Measurements from ENCODE around the gene RPL39L. TPM values are rescaled to one million over a fixed set of nuclear protein-coding genes. Genes with fewer than 3 reads are reported as not detected.
"Not testable (repeated sequence)": the region's sequence is repeated elsewhere in the genome, so short reads cannot be mapped to it uniquely, and the experiment has no call there.

The RPL39L gene
- total and polyA plus RNA-seq, 2 donors, result 10.7 to 21.2 TPM

- no peaks in the 10 kb centered on the region for H3K36me3 ChIP-seq (ENCODE audit: insufficient read depth)
- H3K4me1 ChIP-seq (ENCODE audit: insufficient read depth), result no peaks in the 10 kb centered on the region
- H3K27ac ChIP-seq (ENCODE audit: low read depth), result no peak overlapping the region
- peak; percentile 32 for DNase-seq (ENCODE audit: extremely low spot score)
- H3K4me3 ChIP-seq (ENCODE audit: low read depth, low read length), result no peak overlapping the region
- 0% methylated on average over 3 of the region's 3 CpGs for WGBS
Measured at GRCh38 chr3:187165144-187165543, 25.8 kb upstream of the RPL39L start.

GRCh38 chr3:187162265-187162953 is 23.1 kb upstream of the RPL39L start:
- DNase-seq (ENCODE audit: extremely low spot score), result no peak
- H3K4me1 ChIP-seq (ENCODE audit: insufficient read depth), result no peaks in the 10 kb centered on the region
- 60% methylated on average over 6 of the region's 6 CpGs for WGBS
- H3K36me3 ChIP-seq (ENCODE audit: insufficient read depth), result no peaks in the 10 kb centered on the region
- no peak overlapping the region for H3K27ac ChIP-seq (ENCODE audit: low read depth)
- no peak overlapping the region for H3K4me3 ChIP-seq (ENCODE audit: low read depth, low read length)

DNA sequence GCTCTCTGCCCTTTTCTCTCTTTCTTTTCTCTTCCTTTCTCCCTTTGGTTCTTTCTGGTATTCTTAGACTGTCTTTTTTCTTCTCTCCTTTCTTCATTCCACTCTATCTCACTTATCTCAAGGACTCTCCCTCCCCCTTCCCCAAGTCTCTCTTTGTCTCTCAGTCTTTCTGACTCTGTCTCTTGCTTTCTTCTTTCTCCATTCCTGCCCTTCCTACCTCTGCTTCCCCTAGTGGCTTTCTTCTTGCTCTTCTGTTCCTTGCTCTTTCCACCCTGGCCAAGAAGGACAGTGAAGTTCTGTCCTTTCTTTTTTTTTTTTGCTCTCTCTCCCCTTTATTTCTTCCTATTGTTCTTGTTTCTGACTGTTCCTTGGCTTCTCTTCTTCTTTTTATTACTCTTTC is 22.3 kb upstream of the RPL39L start:
- Histone ChIP-seq H3K4me1 (ENCODE audit: insufficient read depth) (no peaks in the 10 kb centered on the region), H3K4me3 (ENCODE audit: low read depth, low read length) (no peak overlapping the region), H3K27ac (ENCODE audit: low read depth) (no peak overlapping the region), H3K36me3 (ENCODE audit: insufficient read depth) (no peaks in the 10 kb centered on the region)
- DNase-seq (ENCODE audit: extremely low spot score), result no peak

- 85% methylated on average over 2 of the region's 2 CpGs for WGBS
- Histone ChIP-seq H3K4me3 (ENCODE audit: low read depth, low read length) (no peak overlapping the region), H3K4me1 (ENCODE audit: insufficient read depth) (no peaks in the 10 kb centered on the region)
Measured at GRCh38 chr3:187150599-187150998, 11.3 kb upstream of the RPL39L start.

GRCh38 chr3:187150186-187150585 is 10.9 kb upstream of the RPL39L start:
- 94% methylated on average over 7 of the region's 7 CpGs for WGBS
- Histone ChIP-seq H3K27ac (ENCODE audit: low read depth) (no peak overlapping the region), H3K4me3 (ENCODE audit: low read depth, low read length) (no peak overlapping the region), H3K4me1 (ENCODE audit: insufficient read depth) (no peaks in the 10 kb centered on the region), H3K36me3 (ENCODE audit: insufficient read depth) (no peaks in the 10 kb centered on the region)
- no peak for DNase-seq (ENCODE audit: extremely low spot score)

More at GRCh38 chr3:187150599-187150998, 11.3 kb upstream of the RPL39L start:
- DNase-seq (ENCODE audit: extremely low spot score), result no peak
- no peaks in the 10 kb centered on the region for H3K36me3 ChIP-seq (ENCODE audit: insufficient read depth)
- no peak overlapping the region for H3K27ac ChIP-seq (ENCODE audit: low read depth)

- H3K27ac ChIP-seq (ENCODE audit: low read depth), result no peak overlapping the region
- no peak for DNase-seq (ENCODE audit: extremely low spot score)
- H3K4me1 ChIP-seq (ENCODE audit: insufficient read depth), result no peaks in the 10 kb centered on the region
- 77% methylated on average over 3 of the region's 3 CpGs for WGBS
- H3K4me3 ChIP-seq (ENCODE audit: low read depth, low read length), result no peak overlapping the region
- H3K36me3 ChIP-seq (ENCODE audit: insufficient read depth), result no peaks in the 10 kb centered on the region
Measured at GRCh38 chr3:187146389-187146788, 7.1 kb upstream of the RPL39L start.

- Histone ChIP-seq H3K36me3 (ENCODE audit: insufficient read depth) (no peaks in the 10 kb centered on the region), H3K4me3 (ENCODE audit: low read depth, low read length) (no peak overlapping the region), H3K4me1 (ENCODE audit: insufficient read depth) (no peaks in the 10 kb centered on the region), H3K27ac (ENCODE audit: low read depth) (no peak overlapping the region)
- DNase-seq (ENCODE audit: extremely low spot score), result no peak
- WGBS, result 96% methylated on average over 3 of the region's 3 CpGs
Measured at GRCh38 chr3:187145149-187145895, 6.0 kb upstream of the RPL39L start.

DNA sequence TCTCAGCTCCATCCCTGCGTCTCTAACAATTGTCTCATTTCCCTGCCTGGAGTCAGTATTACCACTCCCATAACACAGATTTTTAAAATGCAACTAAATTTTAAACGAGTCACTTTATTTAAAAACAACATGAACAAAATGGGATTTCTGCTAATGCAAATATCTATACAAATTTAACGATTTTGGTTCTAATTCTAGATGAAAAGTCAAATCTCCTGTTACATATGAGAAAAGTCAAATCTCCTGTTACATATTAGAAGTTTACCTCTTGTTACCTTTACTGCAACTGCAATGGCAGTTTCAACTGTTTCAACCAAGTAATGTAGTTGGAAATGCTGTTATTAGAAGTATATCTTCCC is 578 bp upstream of the RPL39L start:
- 22% methylated on average over 3 of the region's 3 CpGs for WGBS

DNA sequence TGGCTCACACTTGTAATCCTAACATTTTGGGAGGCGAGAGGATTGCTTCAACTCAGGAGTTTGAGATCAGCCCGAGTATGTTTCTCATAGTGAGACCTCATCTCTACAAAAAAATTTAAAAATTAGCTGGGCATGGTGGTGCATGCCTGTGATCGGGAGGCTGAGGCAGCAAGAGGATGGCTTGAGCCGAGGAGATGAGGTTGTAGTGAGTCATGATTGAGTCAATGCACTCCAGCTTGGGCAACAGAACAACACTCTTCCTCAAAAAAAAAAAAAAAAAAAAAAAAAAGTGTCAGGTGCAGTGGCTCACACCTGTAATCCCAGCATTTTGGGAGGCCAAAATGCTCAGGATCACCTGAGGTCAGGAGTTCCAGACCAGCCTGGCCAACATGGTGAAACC is 2.4 kb downstream of the RPL39L start:
- Histone ChIP-seq H3K36me3 (ENCODE audit: insufficient read depth) (no peaks in the 10 kb centered on the region), H3K4me3 (ENCODE audit: low read depth, low read length) (no peak overlapping the region), H3K4me1 (ENCODE audit: insufficient read depth) (no peaks in the 10 kb centered on the region), H3K27ac (ENCODE audit: low read depth) (no peak overlapping the region)
- WGBS, result 93% methylated on average over 4 of the region's 4 CpGs
- no peak for DNase-seq (ENCODE audit: extremely low spot score)

More for the DNA sequence above, 578 bp upstream of the RPL39L start:
- no peak overlapping the region for H3K27ac ChIP-seq (ENCODE audit: low read depth)
- H3K36me3 ChIP-seq (ENCODE audit: insufficient read depth), result no peaks in the 10 kb centered on the region
- H3K4me3 ChIP-seq (ENCODE audit: low read depth, low read length), result peak overlapping the region; percentile 44
- DNase-seq (ENCODE audit: extremely low spot score), result no peak
- H3K4me1 ChIP-seq (ENCODE audit: insufficient read depth), result no peaks in the 10 kb centered on the region

DNA sequence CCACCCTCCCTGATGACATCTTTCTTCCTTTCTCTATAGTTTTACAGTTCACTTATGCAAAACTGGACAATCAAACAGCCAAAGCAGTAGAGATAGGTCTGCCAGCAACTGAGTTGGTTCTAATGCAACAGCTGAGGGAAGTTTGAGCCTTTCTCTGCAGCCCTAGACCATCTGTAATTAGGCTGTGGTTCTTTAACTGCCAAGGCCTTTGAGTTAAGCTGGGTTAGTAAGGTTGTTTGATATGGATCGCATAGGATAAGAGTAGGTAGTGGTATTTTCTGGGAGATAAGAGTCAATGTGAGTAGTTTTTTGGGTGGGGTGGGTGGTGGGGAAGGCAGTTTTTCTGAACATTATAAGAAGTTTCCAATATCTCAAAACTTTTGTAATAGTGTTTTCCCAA is 3.0 kb downstream of the RPL39L start:
- Histone ChIP-seq H3K27ac (ENCODE audit: low read depth) (no peak overlapping the region), H3K36me3 (ENCODE audit: insufficient read depth) (no peaks in the 10 kb centered on the region), H3K4me1 (ENCODE audit: insufficient read depth) (no peaks in the 10 kb centered on the region), H3K4me3 (ENCODE audit: low read depth, low read length) (no peak overlapping the region)
- WGBS, result 93% methylated on average over 1 of the region's 1 CpG
- DNase-seq (ENCODE audit: extremely low spot score), result no peak

DNA sequence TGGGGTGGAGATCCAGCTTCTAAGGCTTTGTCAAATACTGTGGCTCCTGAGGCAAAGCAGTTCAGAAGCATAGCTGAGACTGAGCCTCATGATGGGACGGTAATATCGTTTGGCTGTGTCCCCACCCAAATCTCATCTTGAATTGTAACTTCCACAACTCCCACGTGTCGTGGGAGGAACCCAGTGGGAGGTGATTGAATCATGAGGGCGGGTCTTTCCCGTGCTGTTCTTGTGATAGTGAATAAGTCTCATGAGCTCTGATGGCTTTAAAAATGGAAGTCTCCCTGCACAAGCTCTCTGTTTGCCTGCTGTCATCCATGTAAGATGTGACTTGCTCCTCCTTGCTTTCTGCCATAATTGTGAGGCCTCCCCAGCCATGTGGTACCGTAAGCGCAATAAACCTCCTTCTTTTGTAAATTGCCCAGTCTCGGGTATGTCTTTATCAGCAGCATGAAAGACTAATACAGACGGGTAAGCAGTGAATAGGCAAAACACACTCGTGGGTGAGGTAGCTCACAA is 4.1 kb downstream of the RPL39L start:
- H3K4me1 ChIP-seq (ENCODE audit: insufficient read depth); H3K27ac ChIP-seq (ENCODE audit: low read depth); H3K36me3 ChIP-seq (ENCODE audit: insufficient read depth); DNase-seq (ENCODE audit: extremely low spot score); H3K4me3 ChIP-seq (ENCODE audit: low read depth, low read length): not testable (repeated sequence)
- WGBS, result 94% methylated on average over 11 of the region's 11 CpGs

- H3K36me3 ChIP-seq (ENCODE audit: insufficient read depth); DNase-seq (ENCODE audit: extremely low spot score); H3K4me3 ChIP-seq (ENCODE audit: low read depth, low read length): not testable (repeated sequence)
Measured at GRCh38 chr3:187133181-187133580, 6.1 kb downstream of the RPL39L start.

DNA sequence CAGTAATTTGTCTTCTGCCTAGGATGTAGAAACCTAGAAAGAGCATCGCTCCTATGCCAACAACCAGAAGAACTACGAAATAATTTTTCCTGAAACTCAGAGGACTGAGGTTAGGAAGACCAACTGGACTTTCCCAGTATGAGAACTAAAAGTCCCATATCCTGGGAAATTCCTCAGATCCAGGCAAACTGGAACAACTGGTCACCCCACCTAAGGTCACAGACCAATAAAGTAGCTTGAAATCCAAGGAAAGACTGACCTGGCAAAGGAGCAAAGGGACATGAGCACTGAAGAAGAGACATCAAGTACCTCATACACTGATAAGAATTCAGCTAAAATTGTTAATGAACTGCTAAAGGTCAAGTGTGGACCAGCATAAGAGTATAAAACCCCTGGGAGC is 6.6 kb downstream of the RPL39L start:
- Histone ChIP-seq H3K27ac (ENCODE audit: low read depth) (no peak overlapping the region), H3K4me3 (ENCODE audit: low read depth, low read length) (no peak overlapping the region), H3K36me3 (ENCODE audit: insufficient read depth) (no peaks in the 10 kb centered on the region), H3K4me1 (ENCODE audit: insufficient read depth) (no peaks in the 10 kb centered on the region)
- 93% methylated on average over 2 of the region's 2 CpGs for WGBS
- no peak for DNase-seq (ENCODE audit: extremely low spot score)

More at GRCh38 chr3:187133181-187133580, 6.1 kb downstream of the RPL39L start:
- H3K27ac ChIP-seq (ENCODE audit: low read depth); H3K4me1 ChIP-seq (ENCODE audit: insufficient read depth): not testable (repeated sequence)
- 84% methylated on average over 2 of the region's 2 CpGs for WGBS

DNA sequence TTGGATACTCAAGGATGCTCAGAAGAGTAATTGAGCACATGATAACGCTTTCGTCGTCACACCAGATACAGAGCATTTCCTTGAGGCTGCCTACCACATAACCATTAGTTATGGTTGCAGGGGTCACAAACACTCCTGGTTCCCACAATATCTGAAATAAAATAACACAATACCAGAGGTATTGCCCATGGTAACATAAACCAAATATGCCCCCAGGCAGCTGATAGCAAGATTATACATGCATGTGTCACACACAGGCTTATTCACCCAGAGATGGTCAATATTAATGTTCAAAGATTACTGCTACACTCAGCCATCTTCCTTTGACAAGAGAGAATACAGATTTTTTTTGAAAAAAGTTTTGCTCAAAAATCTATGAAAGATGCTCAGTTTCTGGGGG is 7.3 kb downstream of the RPL39L start:
- 96% methylated on average over 3 of the region's 3 CpGs for WGBS
- Histone ChIP-seq H3K36me3 (ENCODE audit: insufficient read depth) (no peaks in the 10 kb centered on the region), H3K27ac (ENCODE audit: low read depth) (no peak overlapping the region), H3K4me3 (ENCODE audit: low read depth, low read length) (no peak overlapping the region), H3K4me1 (ENCODE audit: insufficient read depth) (no peaks in the 10 kb centered on the region)
- no peak for DNase-seq (ENCODE audit: extremely low spot score)
